HepG2 (cell line): Measurements from ENCODE around the gene PLCB2. TPM values are rescaled to one million over a fixed set of nuclear protein-coding genes. Genes with fewer than 3 reads are reported as not detected.

Experiments used
- ATAC-seq: fragments of 200-7000 bp; cut with Tn5 transposase; 3 replicates; pipeline ENCODE4 v1.9.1; 2020; ENCODE audit warnings: mild to moderate bottlenecking, moderate library complexity
- BruUV-seq: library from RNA; stranded (reverse); fragments of 400-500 nt; replicated peaks from 2 replicates; lab custom pipeline; 2021; lab: Mats Ljungman, UMichigan
- CTCF ChIA-PET: fragments of 300-600 bp; formaldehyde crosslinking; extraction: SDS; loops from one replicate; lab custom pipeline; 2021; ENCODE audit warnings: low total read pairs, inconsistent platforms, low intra/inter-chr PET ratio; lab: Yijun Ruan, JAX
- POLR2A ChIA-PET: fragments of 350-600 bp; sonication (Branson Sonifier 250); formaldehyde crosslinking; loops from one replicate; lab custom pipeline; 2020; ENCODE audit warnings: antibody characterized with exemption, inconsistent platforms; lab: Yijun Ruan, JAX
- DNase-seq: peaks from one replicate; pipeline ENCODE4 v3.0.0-alpha.2; 2015; ENCODE audit warnings: low spot score
- FAIRE-seq: peaks from 3 replicates; lab custom pipeline; 2011; peaks lifted over from hg19 to GRCh38; lab: Jason Lieb, UNC
- H2AFZ ChIP-seq: one replicate; pipeline ENCODE4 v1.6.1; 2011; ENCODE audit warnings: low read length, inconsistent platforms
- H3K27ac ChIP-seq: fragments of 300-600 bp; 3 replicates; pipeline ENCODE4 v1.8.0; 2011; ENCODE audit warnings: mixed run types, mild to moderate bottlenecking, mixed read lengths, low read length, inconsistent platforms; ENCODE audit not compliant: insufficient read depth; ENCODE audit errors: extremely low read length
- H3K27me3 ChIP-seq, 2 experiments: fragments of 200-600 bp in 1 of 2; 2 replicates in 1 of 2; 3 replicates in 1 of 2; pipeline versions ENCODE4 v1.6.0 to v1.8.0; 2011; ENCODE audit warnings: low read length in 2 of 2, mild to moderate bottlenecking in 2 of 2, moderate library complexity in 2 of 2, inconsistent platforms in 1 of 2; ENCODE audit not compliant: insufficient read depth in 2 of 2, control insufficient read depth in 1 of 2
- H3K36me3 ChIP-seq, 2 experiments: fragments of 200-600 bp in 1 of 2; replicated peaks in 1 of 2; 2 replicates in 1 of 2; 3 replicates in 1 of 2; pipeline versions ENCODE4 v1.5.1 to v1.8.0; 2011; ENCODE audit warnings: low read length in 2 of 2, inconsistent platforms in 1 of 2; ENCODE audit not compliant: insufficient read depth in 2 of 2, control insufficient read depth in 1 of 2
- H3K4me1 ChIP-seq: 2 replicates; pipeline ENCODE4 v1.5.1; 2012; ENCODE audit warnings: low read length, inconsistent platforms; ENCODE audit not compliant: insufficient read depth
- H3K4me2 ChIP-seq: 2 replicates; pipeline ENCODE4 v1.6.0; 2011; ENCODE audit warnings: low read depth, low read length, inconsistent platforms
- H3K4me3 ChIP-seq, 3 experiments: fragments of 200-600 bp in 1 of 3; sonication (generic), shearing (Covaris generic) in 1 of 3; replicated peaks in 1 of 3; 2 replicates each; pipeline ENCODE4 v1.5.1; 2011 to 2016; ENCODE audit warnings: low read length in 3 of 3, inconsistent platforms in 2 of 3, low read depth in 2 of 3, mild to moderate bottlenecking in 2 of 3, control low read depth in 1 of 3, mixed read lengths in 1 of 3; ENCODE audit not compliant: insufficient read depth in 1 of 3
- H3K79me2 ChIP-seq: one replicate; pipeline ENCODE4 v1.6.1; 2011; ENCODE audit warnings: low read length, inconsistent platforms; ENCODE audit not compliant: insufficient read depth
- H3K9ac ChIP-seq: 2 replicates; pipeline ENCODE4 v1.6.0; 2011; ENCODE audit warnings: mild to moderate bottlenecking, low read depth, low read length, inconsistent platforms; ENCODE audit not compliant: insufficient read depth
- H3K9me3 ChIP-seq: 2 replicates; pipeline ENCODE4 v1.5.1; 2012; ENCODE audit warnings: mild to moderate bottlenecking, low read length
- H4K20me1 ChIP-seq: 2 replicates; pipeline ENCODE4 v1.6.0; 2011; ENCODE audit warnings: inconsistent platforms, mild to moderate bottlenecking, low read length, moderate library complexity; ENCODE audit not compliant: insufficient read depth
- FOXC1 ChIP-seq: sonication (generic); formaldehyde crosslinking; IDR thresholded peaks from 2 replicates; pipeline ENCODE4 v1.8.0; 2022; ENCODE audit warnings: mild to moderate bottlenecking, missing genetic modification reagents, borderline replicate concordance
- MTA3 ChIP-seq: sonication (generic); formaldehyde crosslinking; IDR thresholded peaks from 2 replicates; pipeline ENCODE4 v1.4.0; 2020; ENCODE audit warnings: missing genetic modification reagents
- NRL ChIP-seq: sonication (generic); formaldehyde crosslinking; IDR thresholded peaks from 2 replicates; pipeline ENCODE4 v1.5.0; 2020; ENCODE audit warnings: missing genetic modification reagents, mild to moderate bottlenecking, moderate library complexity, borderline replicate concordance
- POLR2A ChIP-seq, 2 experiments: IDR thresholded peaks; 2 replicates each; pipeline ENCODE4 v1.6.1; 2011; ENCODE audit warnings: low read depth in 2 of 2, low read length in 2 of 2, mild to moderate bottlenecking in 1 of 2, moderate library complexity in 1 of 2; ENCODE audit not compliant: insufficient read depth in 1 of 2
- REL ChIP-seq: sonication (generic); formaldehyde crosslinking; conservative IDR thresholded peaks from 2 replicates; pipeline ENCODE4 v1.8.0; 2022; ENCODE audit warnings: mild to moderate bottlenecking, missing genetic modification reagents, moderate library complexity
- RERE ChIP-seq: IDR thresholded peaks from 2 replicates; pipeline ENCODE4 v1.6.1; 2016; ENCODE audit warnings: low read depth, missing genetic modification reagents, missing compliant biosample characterization
- RFXAP ChIP-seq: sonication (generic); formaldehyde crosslinking; IDR thresholded peaks from 2 replicates; pipeline ENCODE4 v1.4.0; 2020; ENCODE audit warnings: missing genetic modification reagents, borderline replicate concordance
- ZNF205 ChIP-seq: IDR thresholded peaks from 2 replicates; pipeline ENCODE4 v1.6.1; 2018; ENCODE audit warnings: missing biosample characterization, missing genetic modification reagents
- ZNF44 ChIP-seq: sonication (generic); formaldehyde crosslinking; IDR thresholded peaks from 2 replicates; pipeline ENCODE4 v1.5.1; 2020; ENCODE audit warnings: mild to moderate bottlenecking, missing genetic modification reagents
- ZNF724P ChIP-seq: sonication (generic); formaldehyde crosslinking; IDR thresholded peaks from 2 replicates; pipeline ENCODE4 v1.8.0; 2022; ENCODE audit warnings: missing genetic modification reagents, borderline replicate concordance
- ZNF768 ChIP-seq: sonication (generic); formaldehyde crosslinking; IDR thresholded peaks from 2 replicates; pipeline ENCODE4 v1.4.0; 2020; ENCODE audit warnings: missing genetic modification reagents
- WGBS: methylation state at CpG from one replicate; pipeline ENCODE4 v1.1.6; 2017; ENCODE audit warnings: low lambda C conversion rate; 5-methylcytosine and 5-hydroxymethylcytosine counted together
- in situ Hi-C: cut with HindIII; loops from 2 replicates; pipeline ENCODE4 v1.10.0; 2017; ENCODE audit warnings: low pct_unique_long_range_greater_than_20kb; ENCODE audit not compliant: extremely low pct_ligation_motif_present
- intact Hi-C: fragments of 100-400 bp; cut with micrococcal nuclease; formaldehyde crosslinking; loops from one replicate; pipeline ENCODE4 v1.10.0; 2022; ENCODE audit not compliant: unreplicated experiment
- polyA plus RNA-seq, 8 experiments: library from polyadenylated mRNA; depleted of rRNA in 3 of 8; stranded (reverse) in 7 of 8; unstranded in 1 of 8; fragments of >200 nt; fragmentation: Illumina TruSeq in 4 of 8; extraction: Trizol in 4 of 8; gene quantifications; 2 replicates each; pipeline versions ENCODE4 v1.2.1 to v1.2.3, GENCODE V29; 2011 to 2016; ENCODE audit warnings: low read depth in 4 of 8, missing spikeins in 1 of 8, mixed read lengths in 1 of 8; ENCODE audit not compliant: insufficient read depth in 1 of 8
- total RNA-seq, 5 experiments: library from RNA; depleted of rRNA; stranded (reverse); fragments of >200 nt; fragmentation: Illumina TruSeq; extraction: Trizol; gene quantifications; 2 replicates each; pipeline ENCODE4 v1.2.3, GENCODE V29; 2016; ENCODE audit warnings: low read depth in 1 of 5
- TF ChIP-seq, protein P1 (sequence below): sonication (generic); formaldehyde crosslinking; IDR thresholded peaks from 2 replicates; pipeline ENCODE4 v1.5.0; 2020; ENCODE audit warnings: missing genetic modification reagents

The PLCB2 gene
- total and polyA plus RNA-seq, 2 of the 13 experiments (the other 11 are each of a cell fraction or from before 2014, with no cell fraction given): 0.11 TPM; not detected in 1

GRCh38 chr15:40297356-40297755 lies 10.4 kb downstream of the PLCB2 start:
- Histone ChIP-seq H3K9ac (no peak overlapping the region), H3K27me3 (peaks cover 15 to 91% of the 10 kb centered on the region in 2 experiments), H3K9me3 (no peaks in the 10 kb centered on the region), H4K20me1 (no peaks in the 10 kb centered on the region), H3K4me2 (no peak overlapping the region), H2AFZ (no peak overlapping the region), H3K4me1 (no peaks in the 10 kb centered on the region), H3K4me3 (no peak overlapping the region), H3K36me3 (no peaks in the 10 kb centered on the region), H3K79me2 (no peaks in the 10 kb centered on the region), H3K27ac (no peak overlapping the region)
- no TSS peak for BruUV-seq
- ATAC-seq: no peak
- no peak for FAIRE-seq
- no peak for DNase-seq
- ChIA-PET CTCF (no interaction called here), POLR2A (no interaction called here)
- 15% methylated on average over 7 of the region's 10 CpGs for WGBS
- intact Hi-C loops: no loop called here
- TF ChIP-seq POLR2A (IDR thresholded peaks at IDR 0.05; ENCODE audit: insufficient read depth in 1 of 2, low read depth in 2 of 2, low read length in 2 of 2) (no peak), NRL (CRISPR knock-in tag) (no peak), ZNF768 (CRISPR knock-in tag) (no peak)
- in situ Hi-C loops: no loop called here

DNA sequence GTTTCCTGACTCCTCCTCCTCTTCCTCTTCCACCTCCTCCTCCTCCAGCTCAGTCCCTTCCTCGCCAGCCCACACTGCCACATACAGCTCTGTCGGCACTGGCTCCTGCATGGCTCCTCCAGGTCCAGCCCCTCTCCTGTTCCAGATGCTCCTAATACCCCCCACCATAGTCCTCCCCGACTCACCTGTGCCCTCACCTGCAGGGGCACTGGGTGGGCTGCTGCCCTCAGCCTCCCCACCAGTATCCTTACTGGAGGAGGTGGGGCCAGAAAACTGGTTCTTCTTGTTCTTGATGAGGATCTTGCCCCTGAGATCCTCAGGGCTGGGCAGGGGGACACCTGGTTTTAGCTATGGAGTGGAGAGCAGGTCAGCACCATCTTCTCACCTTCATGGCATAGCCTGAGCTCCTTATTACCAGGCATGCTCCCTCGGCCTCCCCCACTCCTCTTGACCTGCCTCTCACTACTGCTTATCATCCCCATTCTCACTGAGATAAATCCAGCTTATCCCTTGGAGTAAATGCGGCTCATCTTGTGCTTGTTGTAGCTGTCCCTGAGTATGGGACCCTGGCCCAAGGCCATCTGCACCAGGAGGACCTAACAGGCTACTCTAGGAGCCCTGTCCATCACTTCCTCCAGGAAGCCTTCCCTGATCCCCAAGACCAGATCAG lies 11.0 kb downstream of the PLCB2 start:
- POLR2A ChIA-PET: interaction anchor here (1.5 kb wide), 1 partner anchor 26 kb away, joined by 3 read pairs; no protein-coding TSS in a partner anchor
- no peak for ATAC-seq
- TF ChIP-seq REL (CRISPR knock-in tag) (no peak), FOXC1 (CRISPR knock-in tag) (no peak), ZNF724P (CRISPR knock-in tag) (no peak), RFXAP (CRISPR knock-in tag) (no peak), ZNF205 (no peak), ZNF44 (CRISPR knock-in tag) (no peak), RERE (CRISPR knock-in tag) (no peak), MTA3 (CRISPR knock-in tag) (no peak)
- TF ChIP-seq, protein P1, sequence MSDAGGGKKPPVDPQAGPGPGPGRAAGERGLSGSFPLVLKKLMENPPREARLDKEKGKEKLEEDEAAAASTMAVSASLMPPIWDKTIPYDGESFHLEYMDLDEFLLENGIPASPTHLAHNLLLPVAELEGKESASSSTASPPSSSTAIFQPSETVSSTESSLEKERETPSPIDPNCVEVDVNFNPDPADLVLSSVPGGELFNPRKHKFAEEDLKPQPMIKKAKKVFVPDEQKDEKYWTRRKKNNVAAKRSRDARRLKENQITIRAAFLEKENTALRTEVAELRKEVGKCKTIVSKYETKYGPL: no peak

More for the DNA sequence above, 11.0 kb downstream of the PLCB2 start:
- Histone ChIP-seq H3K27me3 (peaks cover 16 to 91% of the 10 kb centered on the region in 2 experiments), H3K36me3 (no peaks in the 10 kb centered on the region), H3K9ac (no peak overlapping the region), H4K20me1 (no peaks in the 10 kb centered on the region), H3K79me2 (no peaks in the 10 kb centered on the region), H2AFZ (no peak overlapping the region), H3K4me3 (no peak overlapping the region), H3K4me2 (no peak overlapping the region), H3K27ac (no peak overlapping the region), H3K4me1 (peaks cover 1% of the 10 kb centered on the region; the same call in 1 of the 2 replicates), H3K9me3 (no peaks in the 10 kb centered on the region)
- FAIRE-seq: no peak
- WGBS: 6% methylated on average over 5 of the region's 5 CpGs
- CTCF ChIA-PET: no interaction called here
- DNase-seq: no peak
- in situ Hi-C loops: no loop called here
- intact Hi-C loops: no loop called here
- BruUV-seq: no TSS peak
